Measurements from ENCODE around the gene LMBR1L.

Gene LMBR1L

GRCh38 chr12:49069507-49070346 lies 40.9 kb downstream of the LMBR1L start, which contains the start of gene RHEBL1 (continued):
- TF ChIP-seq ZFP3 (tag by site-specific recombination; IDR thresholded peaks at IDR 0.05; ENCODE audit: low read depth): no peak
- TF ChIP-seq ZNF514 (tag by site-specific recombination; IDR thresholded peaks at IDR 0.05): no peak
- TF ChIP-seq SCRT2 (tag by site-specific recombination; IDR thresholded peaks at IDR 0.05): no peak
- no peak for TF ChIP-seq REPIN1 (tag by site-specific recombination; IDR thresholded peaks at IDR 0.05; ENCODE audit: low read depth)
- TF ChIP-seq ZNF416 (tag by site-specific recombination; IDR thresholded peaks at IDR 0.05): no peak
- no peak; the same call in 1 of the 2 replicates for TF ChIP-seq ZFHX2 (tag by site-specific recombination; conservative IDR thresholded peaks at IDR 0.05)
- no peak for TF ChIP-seq ZNF585B (tag by site-specific recombination; IDR thresholded peaks at IDR 0.05)
- TF ChIP-seq ZNF18 (tag by site-specific recombination; IDR thresholded peaks at IDR 0.05): 0 out of 2 replicates have a peak, but pooled peaks have one; percentile 37
- TF ChIP-seq GLIS2 (tag by site-specific recombination; IDR thresholded peaks at IDR 0.05): peak; percentile 69
- TF ChIP-seq, protein P1, sequence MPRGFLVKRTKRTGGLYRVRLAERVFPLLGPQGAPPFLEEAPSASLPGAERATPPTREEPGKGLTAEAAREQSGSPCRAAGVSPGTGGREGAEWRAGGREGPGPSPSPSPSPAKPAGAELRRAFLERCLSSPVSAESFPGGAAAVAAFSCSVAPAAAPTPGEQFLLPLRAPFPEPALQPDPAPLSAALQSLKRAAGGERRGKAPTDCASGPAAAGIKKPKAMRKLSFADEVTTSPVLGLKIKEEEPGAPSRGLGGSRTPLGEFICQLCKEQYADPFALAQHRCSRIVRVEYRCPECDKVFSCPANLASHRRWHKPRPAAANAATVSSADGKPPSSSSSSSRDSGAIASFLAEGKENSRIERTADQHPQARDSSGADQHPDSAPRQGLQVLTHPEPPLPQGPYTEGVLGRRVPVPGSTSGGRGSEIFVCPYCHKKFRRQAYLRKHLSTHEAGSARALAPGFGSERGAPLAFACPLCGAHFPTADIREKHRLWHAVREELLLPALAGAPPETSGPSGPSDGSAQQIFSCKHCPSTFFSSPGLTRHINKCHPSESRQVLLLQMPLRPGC (tag by site-specific recombination; IDR thresholded peaks at IDR 0.05): no peak; the same call in 1 of the 2 replicates
- no peak for TF ChIP-seq ZNF37A (tag by site-specific recombination; IDR thresholded peaks at IDR 0.05)
- no peak for TF ChIP-seq WT1 (tag by site-specific recombination; IDR thresholded peaks at IDR 0.05)
- TF ChIP-seq ZBTB1 (tag by site-specific recombination; IDR thresholded peaks at IDR 0.05): no peak
- TF ChIP-seq ZNF433 (tag by site-specific recombination; IDR thresholded peaks at IDR 0.05; ENCODE audit: low read depth): no peak
- no peak; the same call in 1 of the 2 replicates for TF ChIP-seq PRDM10 (tag by site-specific recombination; IDR thresholded peaks at IDR 0.05)
- TF ChIP-seq IKZF3 (tag by site-specific recombination; IDR thresholded peaks at IDR 0.05): peak; percentile 51
- TF ChIP-seq ZNF112 (tag by site-specific recombination; IDR thresholded peaks at IDR 0.05): no peak
- TF ChIP-seq, protein P2, sequence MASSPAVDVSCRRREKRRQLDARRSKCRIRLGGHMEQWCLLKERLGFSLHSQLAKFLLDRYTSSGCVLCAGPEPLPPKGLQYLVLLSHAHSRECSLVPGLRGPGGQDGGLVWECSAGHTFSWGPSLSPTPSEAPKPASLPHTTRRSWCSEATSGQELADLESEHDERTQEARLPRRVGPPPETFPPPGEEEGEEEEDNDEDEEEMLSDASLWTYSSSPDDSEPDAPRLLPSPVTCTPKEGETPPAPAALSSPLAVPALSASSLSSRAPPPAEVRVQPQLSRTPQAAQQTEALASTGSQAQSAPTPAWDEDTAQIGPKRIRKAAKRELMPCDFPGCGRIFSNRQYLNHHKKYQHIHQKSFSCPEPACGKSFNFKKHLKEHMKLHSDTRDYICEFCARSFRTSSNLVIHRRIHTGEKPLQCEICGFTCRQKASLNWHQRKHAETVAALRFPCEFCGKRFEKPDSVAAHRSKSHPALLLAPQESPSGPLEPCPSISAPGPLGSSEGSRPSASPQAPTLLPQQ (tag by site-specific recombination; IDR thresholded peaks at IDR 0.05): peak; percentile 40; the same call in 1 of the 2 replicates
- no peak; the same call in 1 of the 2 replicates for TF ChIP-seq PRDM2 (tag by site-specific recombination; IDR thresholded peaks at IDR 0.05; ENCODE audit: borderline replicate concordance)
- peak; percentile 31; the same call in 1 of the 2 replicates for TF ChIP-seq PATZ1 (tag by site-specific recombination; IDR thresholded peaks at IDR 0.05)
